Epithelial cell of proximal tubule (primary cell): ENCODE measurements around the gene UFSP2. TPM values are rescaled to one million over a fixed set of nuclear protein-coding genes. Genes with fewer than 3 reads are reported as not detected.

Experiments used
- DNase-seq: peaks from one replicate; pipeline ENCODE4 v3.0.0-alpha.2; 2011; ENCODE audit warnings: low read depth
- H3K4me3 ChIP-seq: 2 replicates; pipeline ENCODE4 v1.5.1; 2011; ENCODE audit warnings: low read depth, mild to moderate bottlenecking, low read length
- CTCF ChIP-seq: conservative IDR thresholded peaks from 2 replicates; pipeline ENCODE4 v1.5.1; 2012; ENCODE audit warnings: low read depth, mild to moderate bottlenecking, low read length
- total RNA-seq: library from RNA; depleted of rRNA; stranded (reverse); fragments of >200 nt; gene quantifications from 2 replicates; pipeline ENCODE4 v1.2.3, GENCODE V29; 2015

The UFSP2 gene
- total RNA-seq, 1 donor from 2014 or later, result 28.9 TPM

GRCh38 chr4:185387957-185388356 lies 37.8 kb downstream of the UFSP2 start:
- DNase-seq, result no peak
- no peak for TF ChIP-seq CTCF

GRCh38 chr4:185384930-185385331 lies 40.8 kb downstream of the UFSP2 start:
- TF ChIP-seq CTCF, result no peak
- H3K4me3 ChIP-seq, result no peak overlapping the region
- DNase-seq, result no peak

More at GRCh38 chr4:185387957-185388356, 37.8 kb downstream of the UFSP2 start:
- no peak overlapping the region for H3K4me3 ChIP-seq

GRCh38 chr4:185384061-185384460 lies 41.7 kb downstream of the UFSP2 start:
- DNase-seq, result no peak
- H3K4me3 ChIP-seq, result no peak overlapping the region
- no peak for TF ChIP-seq CTCF

GRCh38 chr4:185383451-185383850 lies 42.3 kb downstream of the UFSP2 start:
- no peak for DNase-seq
- no peak overlapping the region for H3K4me3 ChIP-seq
- no peak for TF ChIP-seq CTCF

- TF ChIP-seq CTCF, result no peak
- no peak overlapping the region for H3K4me3 ChIP-seq
- DNase-seq, result no peak
Observed at GRCh38 chr4:185382754-185383153, 43.0 kb downstream of the UFSP2 start.

- no peak for TF ChIP-seq CTCF
- no peak for DNase-seq
- H3K4me3 ChIP-seq, result no peak overlapping the region
Observed at GRCh38 chr4:185381288-185382196, 44.2 kb downstream of the UFSP2 start.

- no peak for DNase-seq
- TF ChIP-seq CTCF, result no peak
Observed at GRCh38 chr4:185380320-185380719, 45.4 kb downstream of the UFSP2 start.

More at GRCh38 chr4:185380320-185380719, 45.4 kb downstream of the UFSP2 start:
- H3K4me3 ChIP-seq, result no peak overlapping the region
